PFSK-1 (cell line): Measurements from ENCODE around the gene TRIP11.

Source experiments
- FOXP2 ChIP-seq: optimal IDR thresholded peaks from 2 replicates; pipeline ENCODE3; 2011; ENCODE audit warnings: borderline replicate concordance, control low read depth, inconsistent platforms; ENCODE audit not compliant: insufficient read depth; ENCODE audit errors: extremely low read length, extremely low read depth
- POLR2AphosphoS5 ChIP-seq: IDR thresholded peaks from 2 replicates; pipeline ENCODE4 v1.6.1; 2012; ENCODE audit warnings: low read depth, mild to moderate bottlenecking, control low read depth, low read length, moderate library complexity
- REST ChIP-seq, 2 experiments: IDR thresholded peaks; 2 replicates each; pipeline versions ENCODE4 v1.6.1 to v1.8.0; 2011 to 2012; ENCODE audit warnings: low read depth in 2 of 2, low read length in 2 of 2, control low read depth in 1 of 2, inconsistent platforms in 1 of 2, mild to moderate bottlenecking in 1 of 2, moderate library complexity in 1 of 2; ENCODE audit not compliant: insufficient read depth in 1 of 2
- SIN3A ChIP-seq: IDR thresholded peaks from 2 replicates; pipeline ENCODE4 v1.6.1; 2012; ENCODE audit warnings: mild to moderate bottlenecking, low read length, moderate library complexity, borderline replicate concordance; ENCODE audit not compliant: insufficient read depth
- TAF1 ChIP-seq: IDR thresholded peaks from 2 replicates; pipeline ENCODE4 v1.6.1; 2012; ENCODE audit warnings: low read length, control low read depth, borderline replicate concordance; ENCODE audit not compliant: insufficient read depth

TRIP11 gene

GRCh38 chr14:92005019-92005418 is 34.8 kb downstream of the TRIP11 start:
- no peak for TF ChIP-seq SIN3A

DNA sequence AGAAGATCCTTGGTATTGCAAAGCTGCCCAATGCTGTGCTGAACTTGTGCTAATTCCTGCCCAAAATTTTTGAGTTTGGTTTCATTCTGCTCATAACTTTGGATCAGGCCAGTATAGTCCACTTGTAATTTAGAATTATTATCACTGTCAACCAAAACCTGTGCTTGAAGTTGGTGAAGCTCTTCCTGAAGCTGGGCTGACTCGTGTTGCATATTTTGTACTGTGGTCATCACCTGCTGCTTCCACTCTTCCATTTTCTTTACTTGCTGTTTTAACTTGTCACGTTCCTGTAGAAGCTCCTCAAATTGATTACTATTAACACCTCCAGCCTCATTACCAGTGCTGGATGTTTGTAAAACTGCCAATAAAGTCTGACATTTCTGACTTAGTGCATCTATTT is 35.8 kb downstream of the TRIP11 start:
- TF ChIP-seq SIN3A (no peak), POLR2AphosphoS5 (no peak), REST (IDR thresholded peaks at IDR 0.05; ENCODE audit: insufficient read depth in 1 of 2, low read depth in 2 of 2, low read length in 2 of 2) (no peak), TAF1 (no peak)

GRCh38 chr14:91998667-91999570 is 40.9 kb downstream of the TRIP11 start:
- no peak for TF ChIP-seq TAF1
- TF ChIP-seq SIN3A = no peak
- TF ChIP-seq POLR2AphosphoS5 = no peak
- TF ChIP-seq FOXP2 = no peak
- TF ChIP-seq REST (IDR thresholded peaks at IDR 0.05; ENCODE audit: insufficient read depth in 1 of 2, low read depth in 2 of 2, low read length in 2 of 2) = no peak

DNA sequence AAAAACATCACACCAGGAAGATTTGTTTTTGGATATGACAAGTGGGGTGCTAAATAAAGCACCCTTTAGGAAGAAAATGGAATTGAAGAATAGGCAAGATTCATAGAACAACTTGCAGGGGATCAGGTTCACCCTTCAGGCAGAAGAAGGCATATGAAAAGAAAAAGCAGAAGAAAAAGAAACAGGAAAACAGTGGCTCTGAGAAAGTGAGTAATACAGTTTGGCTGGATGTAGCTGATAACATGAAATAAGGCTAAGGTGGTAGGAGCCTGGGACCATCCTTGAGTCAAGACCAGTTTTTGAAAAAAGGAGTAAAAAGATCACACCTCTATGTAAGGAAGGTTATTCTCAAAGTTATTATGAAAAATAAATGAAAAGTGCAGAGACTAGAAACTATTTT is 42.4 kb downstream of the TRIP11 start:
- TF ChIP-seq REST (IDR thresholded peaks at IDR 0.05; ENCODE audit: insufficient read depth in 1 of 2, low read depth in 2 of 2, low read length in 2 of 2) = no peak

DNA sequence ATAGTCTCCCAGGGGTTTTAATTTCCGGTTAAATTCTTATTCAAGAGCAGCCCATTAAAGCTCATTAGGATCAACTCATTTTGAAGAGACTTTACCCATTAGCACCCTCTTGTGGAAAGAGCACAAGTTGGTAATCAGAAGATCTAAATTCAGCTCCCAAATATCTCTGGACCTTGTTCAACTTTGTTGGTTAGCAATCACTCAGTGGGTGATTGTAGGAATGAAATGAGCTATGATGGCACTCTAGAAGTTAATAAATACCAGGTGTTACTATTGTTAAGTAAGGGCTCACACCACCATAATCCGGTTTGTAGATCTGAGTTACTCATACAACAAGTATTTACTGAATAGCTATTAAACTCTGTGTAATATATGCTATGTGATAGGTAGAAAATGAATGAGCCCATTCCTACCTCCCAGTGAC is 42.9 kb downstream of the TRIP11 start:
- TF ChIP-seq REST (IDR thresholded peaks at IDR 0.05; ENCODE audit: insufficient read depth in 1 of 2, low read depth in 2 of 2, low read length in 2 of 2) = no peak
- no peak for TF ChIP-seq SIN3A
- TF ChIP-seq POLR2AphosphoS5 = no peak
- TF ChIP-seq TAF1 = no peak
- no peak for TF ChIP-seq FOXP2
